A549 (cell line): ENCODE results near the gene LRP6. TPM values are rescaled to one million over a fixed set of nuclear protein-coding genes. Genes with fewer than 3 reads are reported as not detected.

ENCODE experiments used
- ATAC-seq, 2 experiments: fragments of 200-7000 bp in 1 of 2; fragments of >200 bp in 1 of 2; cut with Nextera tagmentation in 1 of 2; cut with Tn5 transposase in 1 of 2; 3 replicates each; pipeline versions ENCODE4 v1.8.0 to v1.9.1; 2018 to 2020; ENCODE audit warnings: mild to moderate bottlenecking in 1 of 2, moderate library complexity in 1 of 2
- CTCF ChIA-PET: fragments of 300-600 bp; sonication (Branson Sonifier 250); formaldehyde crosslinking; extraction: SDS; loops from one replicate; lab custom pipeline; 2021; ENCODE audit warnings: antibody characterized with exemption, inconsistent platforms; lab: Yijun Ruan, JAX
- POLR2A ChIA-PET: fragments of 350-600 bp; formaldehyde crosslinking; extraction: SDS; loops from one replicate; lab custom pipeline; 2021; ENCODE audit warnings: antibody characterized with exemption, inconsistent platforms; lab: Yijun Ruan, JAX
- DNase-seq, 2 experiments: peaks; one replicate each; pipeline versions ENCODE4 v3.0.0 to v3.0.0-alpha.2; 2011 to 2016; ENCODE audit warnings: low read depth in 1 of 2, low spot score in 1 of 2
- FAIRE-seq: peaks from 2 replicates; lab custom pipeline; 2011; peaks lifted over from hg19 to GRCh38; lab: Jason Lieb, UNC
- H3K27ac ChIP-seq, 2 experiments: fragments of >200 bp; sonication (Bioruptor Twin); formaldehyde crosslinking; 3 replicates each; pipeline ENCODE4 v1.5.1; 2016 to 2017
- H3K4me1 ChIP-seq: fragments of >200 bp; sonication (Bioruptor Twin); formaldehyde crosslinking; 3 replicates; pipeline ENCODE4 v1.6.1; 2016
- H3K4me2 ChIP-seq: fragments of >200 bp; sonication (Bioruptor Twin); formaldehyde crosslinking; 3 replicates; pipeline ENCODE4 v1.6.1; 2016
- H3K4me3 ChIP-seq: fragments of >200 bp; sonication (Bioruptor Twin); formaldehyde crosslinking; 3 replicates; pipeline ENCODE4 v1.5.1; 2016
- H3K9me3 ChIP-seq: fragments of >200 bp; sonication (Bioruptor Twin); formaldehyde crosslinking; 3 replicates; pipeline ENCODE4 v1.6.1; 2016
- CBX2 ChIP-seq: fragments of 200-600 bp; sonication (generic); IDR thresholded peaks from 2 replicates; pipeline ENCODE4 v1.6.1; 2016; ENCODE audit warnings: low read depth, mild to moderate bottlenecking, borderline replicate concordance
- EHF ChIP-seq: fragments of 250-450 bp; sonication (Bioruptor Pico); IDR thresholded peaks from 2 replicates; pipeline ENCODE4 v1.5.0; 2020; ENCODE audit warnings: mild to moderate bottlenecking
- ESRRA ChIP-seq: fragments of 150-350 bp; IDR thresholded peaks from 2 replicates; pipeline ENCODE4 v1.6.1; 2014; ENCODE audit warnings: mild to moderate bottlenecking, low read length, borderline replicate concordance
- FOSL2 ChIP-seq, 2 experiments: fragments of 450-650 bp in 1 of 2; fragments of >200 bp in 1 of 2; sonication (Bioruptor Twin) in 1 of 2; formaldehyde crosslinking; IDR thresholded peaks; 2 replicates each; pipeline versions ENCODE4 v1.5.0 to v1.6.1; 2016 to 2020; ENCODE audit warnings: mild to moderate bottlenecking in 1 of 2, moderate library complexity in 1 of 2
- FOXS1 ChIP-seq: fragments of 250-450 bp; sonication (Bioruptor Pico); IDR thresholded peaks from 2 replicates; pipeline ENCODE4 v1.5.0; 2020; ENCODE audit warnings: mild to moderate bottlenecking, moderate library complexity
- HOXB13 ChIP-seq: fragments of 250-450 bp; sonication (Bioruptor Pico); IDR thresholded peaks from 2 replicates; pipeline ENCODE4 v1.5.0; 2020; ENCODE audit warnings: low read depth, mild to moderate bottlenecking, moderate library complexity
- HOXB5 ChIP-seq: fragments of 250-450 bp; sonication (Bioruptor Pico); IDR thresholded peaks from 2 replicates; pipeline ENCODE4 v1.5.0; 2020; ENCODE audit warnings: mild to moderate bottlenecking, moderate library complexity
- JUN ChIP-seq, 2 experiments: fragments of >200 bp; sonication (Bioruptor Twin); formaldehyde crosslinking; IDR thresholded peaks; 2 replicates in 1 of 2; 3 replicates in 1 of 2; pipeline ENCODE4 v1.6.1; 2016 to 2017
- MAZ ChIP-seq: fragments of 150-350 bp; IDR thresholded peaks from 2 replicates; pipeline ENCODE4 v1.6.1; 2014; ENCODE audit warnings: antibody characterized with exemption, low read depth, low read length, borderline replicate concordance
- MYC ChIP-seq: IDR thresholded peaks from 2 replicates; pipeline ENCODE4 v1.6.1; 2012; ENCODE audit warnings: mild to moderate bottlenecking, inconsistent platforms, low read length, improper control_type of control experiment, borderline replicate concordance
- NFE2L2 ChIP-seq: fragments of 150-350 bp; conservative IDR thresholded peaks from 2 replicates; pipeline ENCODE4 v1.6.1; 2014; ENCODE audit warnings: low read length
- PHF8 ChIP-seq: fragments of 200-600 bp; sonication (generic); IDR thresholded peaks from 2 replicates; pipeline ENCODE4 v1.6.1; 2016; ENCODE audit warnings: low read depth, mild to moderate bottlenecking, antibody characterized with exemption, moderate library complexity, borderline replicate concordance
- POLR2A ChIP-seq: IDR thresholded peaks from 2 replicates; pipeline ENCODE4 v1.6.1; 2012; ENCODE audit warnings: mild to moderate bottlenecking, low read length
- POLR2AphosphoS2 ChIP-seq: conservative IDR thresholded peaks from 2 replicates; pipeline ENCODE4 v1.6.1; 2012; ENCODE audit warnings: low read length, improper control_type of control experiment, inconsistent platforms
- RCOR1 ChIP-seq: fragments of 150-350 bp; IDR thresholded peaks from 2 replicates; pipeline ENCODE4 v1.6.1; 2014; ENCODE audit warnings: antibody characterized with exemption, low read length, low read depth
- RFX5 ChIP-seq: fragments of 450-650 bp; IDR thresholded peaks from 2 replicates; pipeline ENCODE4 v1.7.1; 2014; ENCODE audit warnings: antibody characterized with exemption, mild to moderate bottlenecking, moderate library complexity
- SREBF2 ChIP-seq: fragments of 450-650 bp; IDR thresholded peaks from 2 replicates; pipeline ENCODE4 v1.6.1; 2014; ENCODE audit warnings: mild to moderate bottlenecking, moderate library complexity
- ZC3H11A ChIP-seq: fragments of 450-650 bp; IDR thresholded peaks from 2 replicates; pipeline ENCODE4 v1.6.1; 2014; ENCODE audit warnings: antibody characterized with exemption, mild to moderate bottlenecking
- ZNF302 ChIP-seq: fragments of 250-450 bp; sonication (Bioruptor Pico); IDR thresholded peaks from 2 replicates; pipeline ENCODE4 v1.9.0; 2021; ENCODE audit warnings: inconsistent platforms, mild to moderate bottlenecking, moderate library complexity
- WGBS: methylation state at CpG from one replicate; pipeline ENCODE4 v1.1.6; 2017; ENCODE audit errors: missing lambda C conversion rate; 5-methylcytosine and 5-hydroxymethylcytosine counted together
- polyA plus RNA-seq, 4 experiments: library from polyadenylated mRNA; depleted of rRNA in 3 of 4; stranded (reverse); fragments of >200 nt; fragmentation: RNase III in 1 of 4; extraction: RNeasy Plus Mini Kit Qiagen cat#74134 plus additional on column Dnase treatment in 1 of 4; gene quantifications; 2 replicates in 3 of 4; 3 replicates in 1 of 4; pipeline ENCODE4 v1.2.3, GENCODE V29; 2011 to 2017
- TF ChIP-seq, protein P1 (sequence below): fragments of 450-650 bp; IDR thresholded peaks from 2 replicates; pipeline ENCODE4 v1.6.1; 2014; ENCODE audit warnings: antibody characterized with exemption
- TF ChIP-seq, protein P2 (sequence below): fragments of 200-600 bp; sonication (generic); IDR thresholded peaks from 2 replicates; pipeline ENCODE4 v1.6.1; 2016; ENCODE audit warnings: antibody characterized with exemption, mild to moderate bottlenecking, moderate library complexity
- TF ChIP-seq, protein P3 (sequence below): fragments of >200 bp; sonication (Bioruptor Twin); formaldehyde crosslinking; IDR thresholded peaks from 3 replicates; pipeline ENCODE4 v1.6.1; 2016

LRP6 gene
- polyA plus RNA-seq, 2 of the 4 experiments (the other 2 are of a cell fraction), result 26.6 to 50.3 TPM

DNA sequence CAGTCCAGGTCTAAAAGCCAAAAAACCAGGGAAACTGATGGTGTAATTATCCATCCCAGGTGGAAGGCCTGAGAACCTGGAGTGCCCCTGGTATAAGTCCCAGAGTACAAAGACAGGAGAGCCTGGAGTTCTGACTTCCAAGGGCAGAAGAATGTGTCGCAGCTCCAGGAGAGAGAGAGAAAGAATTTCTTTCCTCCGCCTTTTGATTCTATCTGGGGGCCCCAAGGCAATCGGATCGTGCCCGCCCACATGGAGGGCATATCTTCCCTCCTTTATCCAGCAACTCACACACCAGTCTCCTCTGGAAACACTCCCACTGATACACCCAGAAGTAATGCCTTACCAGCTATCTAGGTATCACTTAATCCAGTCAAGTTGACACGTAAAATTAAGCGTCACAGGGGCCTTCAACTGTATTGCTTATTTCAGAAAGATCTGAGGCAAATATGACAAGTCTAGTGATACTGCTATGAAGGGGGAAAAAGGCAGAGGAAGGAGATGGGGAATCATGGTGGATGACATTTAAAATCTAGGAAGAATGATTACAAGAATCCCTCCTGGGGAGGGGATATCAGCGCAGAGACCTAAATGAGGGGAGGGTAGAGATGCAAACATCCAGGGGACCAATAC lies 30.5 kb upstream of the LRP6 start:
- CTCF ChIA-PET, result no interaction called here
- Histone ChIP-seq H3K4me3 (no peak overlapping the region), H3K9me3 (no peaks in the 10 kb centered on the region), H3K27ac (no peak overlapping the region), H3K4me2 (no peak overlapping the region), H3K4me1 (no peaks in the 10 kb centered on the region)
- 90% methylated on average over 8 of the region's 8 CpGs for WGBS
- TF ChIP-seq RFX5 (no peak), ESRRA (no peak), MYC (no peak), ZNF302 (CRISPR knock-in tag) (no peak), SREBF2 (no peak), HOXB13 (no peak), NFE2L2 (no peak), PHF8 (no peak), FOSL2 (IDR thresholded peaks at IDR 0.05) (no peak), FOSL2 (CRISPR knock-in tag; IDR thresholded peaks at IDR 0.05) (no peak), JUN (IDR thresholded peaks at IDR 0.05) (no peak), POLR2A (no peak), FOXS1 (CRISPR knock-in tag) (no peak), ZC3H11A (no peak), CBX2 (no peak), POLR2AphosphoS2 (no peak)
- TF ChIP-seq, protein P1, sequence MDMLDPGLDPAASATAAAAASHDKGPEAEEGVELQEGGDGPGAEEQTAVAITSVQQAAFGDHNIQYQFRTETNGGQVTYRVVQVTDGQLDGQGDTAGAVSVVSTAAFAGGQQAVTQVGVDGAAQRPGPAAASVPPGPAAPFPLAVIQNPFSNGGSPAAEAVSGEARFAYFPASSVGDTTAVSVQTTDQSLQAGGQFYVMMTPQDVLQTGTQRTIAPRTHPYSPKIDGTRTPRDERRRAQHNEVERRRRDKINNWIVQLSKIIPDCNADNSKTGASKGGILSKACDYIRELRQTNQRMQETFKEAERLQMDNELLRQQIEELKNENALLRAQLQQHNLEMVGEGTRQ, result no peak
- TF ChIP-seq, protein P2, sequence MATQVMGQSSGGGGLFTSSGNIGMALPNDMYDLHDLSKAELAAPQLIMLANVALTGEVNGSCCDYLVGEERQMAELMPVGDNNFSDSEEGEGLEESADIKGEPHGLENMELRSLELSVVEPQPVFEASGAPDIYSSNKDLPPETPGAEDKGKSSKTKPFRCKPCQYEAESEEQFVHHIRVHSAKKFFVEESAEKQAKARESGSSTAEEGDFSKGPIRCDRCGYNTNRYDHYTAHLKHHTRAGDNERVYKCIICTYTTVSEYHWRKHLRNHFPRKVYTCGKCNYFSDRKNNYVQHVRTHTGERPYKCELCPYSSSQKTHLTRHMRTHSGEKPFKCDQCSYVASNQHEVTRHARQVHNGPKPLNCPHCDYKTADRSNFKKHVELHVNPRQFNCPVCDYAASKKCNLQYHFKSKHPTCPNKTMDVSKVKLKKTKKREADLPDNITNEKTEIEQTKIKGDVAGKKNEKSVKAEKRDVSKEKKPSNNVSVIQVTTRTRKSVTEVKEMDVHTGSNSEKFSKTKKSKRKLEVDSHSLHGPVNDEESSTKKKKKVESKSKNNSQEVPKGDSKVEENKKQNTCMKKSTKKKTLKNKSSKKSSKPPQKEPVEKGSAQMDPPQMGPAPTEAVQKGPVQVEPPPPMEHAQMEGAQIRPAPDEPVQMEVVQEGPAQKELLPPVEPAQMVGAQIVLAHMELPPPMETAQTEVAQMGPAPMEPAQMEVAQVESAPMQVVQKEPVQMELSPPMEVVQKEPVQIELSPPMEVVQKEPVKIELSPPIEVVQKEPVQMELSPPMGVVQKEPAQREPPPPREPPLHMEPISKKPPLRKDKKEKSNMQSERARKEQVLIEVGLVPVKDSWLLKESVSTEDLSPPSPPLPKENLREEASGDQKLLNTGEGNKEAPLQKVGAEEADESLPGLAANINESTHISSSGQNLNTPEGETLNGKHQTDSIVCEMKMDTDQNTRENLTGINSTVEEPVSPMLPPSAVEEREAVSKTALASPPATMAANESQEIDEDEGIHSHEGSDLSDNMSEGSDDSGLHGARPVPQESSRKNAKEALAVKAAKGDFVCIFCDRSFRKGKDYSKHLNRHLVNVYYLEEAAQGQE, result no peak
- TF ChIP-seq, protein P3, sequence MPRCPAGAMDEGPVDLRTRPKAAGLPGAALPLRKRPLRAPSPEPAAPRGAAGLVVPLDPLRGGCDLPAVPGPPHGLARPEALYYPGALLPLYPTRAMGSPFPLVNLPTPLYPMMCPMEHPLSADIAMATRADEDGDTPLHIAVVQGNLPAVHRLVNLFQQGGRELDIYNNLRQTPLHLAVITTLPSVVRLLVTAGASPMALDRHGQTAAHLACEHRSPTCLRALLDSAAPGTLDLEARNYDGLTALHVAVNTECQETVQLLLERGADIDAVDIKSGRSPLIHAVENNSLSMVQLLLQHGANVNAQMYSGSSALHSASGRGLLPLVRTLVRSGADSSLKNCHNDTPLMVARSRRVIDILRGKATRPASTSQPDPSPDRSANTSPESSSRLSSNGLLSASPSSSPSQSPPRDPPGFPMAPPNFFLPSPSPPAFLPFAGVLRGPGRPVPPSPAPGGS, result no peak
- FAIRE-seq (no peak), DNase-seq (no peak), ATAC-seq (no peak)
- POLR2A ChIA-PET, result no interaction called here

DNA sequence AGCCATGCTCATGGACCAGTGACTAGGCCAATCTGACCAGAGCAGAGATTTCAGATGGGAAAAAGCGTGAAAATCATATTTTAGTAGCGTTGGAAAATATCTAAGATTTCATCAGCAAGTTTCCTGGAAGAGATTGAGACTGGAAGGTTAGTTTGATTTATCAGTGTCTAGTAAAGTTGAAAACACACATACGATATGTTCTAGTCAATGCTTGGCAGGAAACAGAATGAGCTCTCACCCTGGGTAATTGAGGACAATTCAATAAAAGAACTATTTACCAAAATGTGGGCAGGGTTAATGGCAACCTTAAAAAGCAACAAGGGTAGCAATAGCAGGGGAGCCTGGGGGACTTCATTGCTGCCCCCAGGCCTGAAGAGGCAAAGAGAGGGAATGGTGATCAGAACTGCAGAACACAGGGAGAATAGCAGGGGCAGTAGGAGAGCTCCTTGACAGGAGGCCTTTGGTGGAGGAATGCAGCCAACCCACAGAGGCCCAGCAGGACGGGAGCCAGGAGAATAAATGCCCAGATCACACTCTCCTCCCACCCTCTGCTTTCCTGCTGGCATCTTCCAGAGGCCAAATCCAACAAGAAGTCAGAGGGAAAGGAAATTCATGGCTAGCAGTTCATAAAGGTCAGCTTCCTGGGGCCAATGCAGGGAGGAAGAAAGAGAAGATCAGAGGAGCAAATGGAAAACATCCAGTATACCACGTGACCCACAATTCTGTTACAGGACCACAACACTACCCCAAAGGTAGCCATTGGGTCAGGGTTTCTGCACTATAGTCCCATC lies 27.6 kb upstream of the LRP6 start:
- no peak overlapping the region for H3K4me2 ChIP-seq
- no peak for ATAC-seq
- H3K4me3 ChIP-seq, result no peak overlapping the region
- CTCF ChIA-PET, result interaction anchor here (0.5 to 0.6 kb wide), 2 partner anchors 98 to 251 kb away, joined by 3 read pairs; no protein-coding TSS in a partner anchor
- no peaks in the 10 kb centered on the region for H3K9me3 ChIP-seq
- DNase-seq, result no peak
- no peak overlapping the region for H3K27ac ChIP-seq
- no peak for FAIRE-seq
- POLR2A ChIA-PET, result no interaction called here
- TF ChIP-seq EHF (CRISPR knock-in tag) (no peak), HOXB5 (CRISPR knock-in tag) (no peak), MAZ (no peak), RCOR1 (no peak)
- no peaks in the 10 kb centered on the region for H3K4me1 ChIP-seq
- WGBS, result 85% methylated on average over 5 of the region's 5 CpGs
